H9 (cell line): Measurements from ENCODE around the gene FLVCR2. TPM values are rescaled to one million over a fixed set of nuclear protein-coding genes. Genes with fewer than 3 reads are reported as not detected.

Experiments
- DNase-seq: peaks from one replicate; pipeline ENCODE4 v3.0.0-alpha.2; 2017
- H2AFZ ChIP-seq: one replicate; pipeline ENCODE4 v1.6.1; 2013; ENCODE audit warnings: mild to moderate bottlenecking, low read length, control low read depth, moderate library complexity
- H2AK5ac ChIP-seq: 2 replicates; pipeline ENCODE4 v1.6.1; 2013; ENCODE audit warnings: low read length, control low read depth, mixed read lengths; ENCODE audit not compliant: insufficient read length
- H2BK120ac ChIP-seq: one replicate; pipeline ENCODE4 v1.6.1; 2013; ENCODE audit warnings: low read depth, mild to moderate bottlenecking, low read length, control low read depth, inconsistent platforms; ENCODE audit not compliant: poor library complexity, severe bottlenecking
- H2BK12ac ChIP-seq: 2 replicates; pipeline ENCODE4 v1.6.1; 2013; ENCODE audit warnings: low read length, control low read depth, mixed read lengths, low read depth; ENCODE audit not compliant: insufficient read length
- H2BK15ac ChIP-seq: 2 replicates; pipeline ENCODE4 v1.6.1; 2013; ENCODE audit warnings: low read depth, low read length, control low read depth
- H2BK20ac ChIP-seq: one replicate; pipeline ENCODE4 v1.6.1; 2013; ENCODE audit warnings: low read depth, mild to moderate bottlenecking, low read length, control low read depth, inconsistent platforms; ENCODE audit not compliant: poor library complexity, severe bottlenecking
- H2BK5ac ChIP-seq: 2 replicates; pipeline ENCODE4 v1.6.1; 2013; ENCODE audit warnings: low read length, control low read depth, mixed read lengths; ENCODE audit not compliant: insufficient read length
- H3K14ac ChIP-seq: 2 replicates; pipeline ENCODE4 v1.6.1; 2013; ENCODE audit warnings: low read length, control low read depth; ENCODE audit not compliant: insufficient read depth
- H3K18ac ChIP-seq: 2 replicates; pipeline ENCODE4 v1.6.1; 2013; ENCODE audit warnings: low read depth, mild to moderate bottlenecking, mixed read lengths, low read length, control low read depth; ENCODE audit not compliant: insufficient read length
- H3K23ac ChIP-seq: 2 replicates; pipeline ENCODE4 v1.6.1; 2013; ENCODE audit warnings: low read length, control low read depth, mixed read lengths, low read depth; ENCODE audit not compliant: insufficient read length
- H3K23me2 ChIP-seq: 2 replicates; pipeline ENCODE4 v1.6.1; 2013; ENCODE audit warnings: low read depth, mild to moderate bottlenecking, mixed read lengths, low read length, control low read depth; ENCODE audit not compliant: insufficient read length, poor library complexity, severe bottlenecking
- H3K27ac ChIP-seq: 2 replicates; pipeline ENCODE4 v1.5.1; 2013; ENCODE audit warnings: low read length, control low read depth, mixed read lengths, low read depth; ENCODE audit not compliant: insufficient read length
- H3K27me3 ChIP-seq: 2 replicates; pipeline ENCODE4 v1.6.1; 2013; ENCODE audit warnings: low read length, control low read depth, inconsistent platforms; ENCODE audit not compliant: insufficient read depth
- H3K4ac ChIP-seq: 2 replicates; pipeline ENCODE4 v1.6.1; 2013; ENCODE audit warnings: low read depth, mild to moderate bottlenecking, control low read depth, inconsistent platforms, low read length, moderate library complexity
- H3K4me1 ChIP-seq: 2 replicates; pipeline ENCODE4 v1.6.1; 2013; ENCODE audit warnings: low read length, control low read depth, inconsistent platforms; ENCODE audit not compliant: insufficient read depth
- H3K4me2 ChIP-seq: 2 replicates; pipeline ENCODE4 v1.6.1; 2013; ENCODE audit warnings: low read length, control low read depth, mixed read lengths; ENCODE audit not compliant: insufficient read length, insufficient read depth
- H3K56ac ChIP-seq: 2 replicates; pipeline ENCODE4 v1.6.1; 2013; ENCODE audit warnings: low read depth, mild to moderate bottlenecking, mixed read lengths, low read length, control low read depth; ENCODE audit not compliant: insufficient read length
- H3K79me1 ChIP-seq: 2 replicates; pipeline ENCODE4 v1.6.1; 2013; ENCODE audit warnings: low read depth, mild to moderate bottlenecking, moderate library complexity, low read length, control low read depth, inconsistent platforms; ENCODE audit not compliant: insufficient read depth, poor library complexity, severe bottlenecking
- H3K79me2 ChIP-seq: 2 replicates; pipeline ENCODE4 v1.6.1; 2013; ENCODE audit warnings: low read length, control low read depth, inconsistent platforms; ENCODE audit not compliant: insufficient read depth
- H3K9ac ChIP-seq: 2 replicates; pipeline ENCODE4 v1.6.1; 2013; ENCODE audit warnings: low read length, control low read depth, mixed read lengths; ENCODE audit not compliant: insufficient read length; ENCODE audit errors: extremely low read depth
- H3K9me3 ChIP-seq: one replicate; pipeline ENCODE4 v1.6.1; 2013; ENCODE audit warnings: low read depth, low read length, inconsistent platforms; ENCODE audit not compliant: control insufficient read depth
- H3T11ph ChIP-seq: one replicate; pipeline ENCODE4 v1.6.1; 2013; ENCODE audit warnings: mild to moderate bottlenecking, low read length, control low read depth, inconsistent platforms
- H4K20me1 ChIP-seq: one replicate; pipeline ENCODE4 v1.6.1; 2013; ENCODE audit not compliant: control insufficient read depth, insufficient read length, insufficient read depth
- H4K5ac ChIP-seq: 2 replicates; pipeline ENCODE4 v1.6.1; 2013; ENCODE audit warnings: low read depth, mild to moderate bottlenecking, mixed read lengths, low read length, control low read depth; ENCODE audit not compliant: insufficient read length
- H4K8ac ChIP-seq: replicated peaks from 2 replicates; pipeline ENCODE4 v1.6.1; 2013; ENCODE audit warnings: low read length, control low read depth, mixed read lengths, low read depth; ENCODE audit not compliant: insufficient read length
- H4K91ac ChIP-seq: 2 replicates; pipeline ENCODE4 v1.6.1; 2013; ENCODE audit warnings: low read depth, mild to moderate bottlenecking, moderate library complexity, mixed read lengths, low read length, control low read depth; ENCODE audit not compliant: insufficient read length
- H3K27ac Mint-ChIP-seq, 3 experiments: 2 replicates in 2 of 3; 3 replicates in 1 of 3; pipeline ENCODE4 v1.8.0; 2020 to 2021; ENCODE audit warnings: mixed read lengths in 3 of 3, mild to moderate bottlenecking in 1 of 3, moderate library complexity in 1 of 3
- H3K27me3 Mint-ChIP-seq: 2 replicates; pipeline ENCODE4 v1.8.0; 2021; ENCODE audit warnings: low read depth, mild to moderate bottlenecking, moderate library complexity, mixed read lengths
- H3K36me3 Mint-ChIP-seq, 3 experiments: 2 replicates in 2 of 3; 3 replicates in 1 of 3; pipeline ENCODE4 v1.8.0; 2020 to 2021; ENCODE audit warnings: low read depth in 3 of 3, mixed read lengths in 3 of 3; ENCODE audit not compliant: insufficient read depth in 1 of 3
- H3K4me1 Mint-ChIP-seq, 2 experiments: 2 replicates each; pipeline ENCODE4 v1.8.0; 2020; ENCODE audit warnings: mixed read lengths in 2 of 2
- H3K4me3 Mint-ChIP-seq, 2 experiments: 2 replicates in 1 of 2; 3 replicates in 1 of 2; pipeline ENCODE4 v1.8.0; 2020 to 2021; ENCODE audit warnings: mild to moderate bottlenecking in 2 of 2, mixed read lengths in 2 of 2, moderate library complexity in 1 of 2
- H3K9me3 Mint-ChIP-seq, 2 experiments: 2 replicates in 1 of 2; 3 replicates in 1 of 2; pipeline ENCODE4 v1.8.0; 2020; ENCODE audit warnings: mild to moderate bottlenecking in 2 of 2, mixed read lengths in 2 of 2, moderate library complexity in 1 of 2
- WGBS: extraction: QIAGEN DNeasy Blood & Tissue Kit; methylation state at CpG from one replicate; pipeline ENCODE4 v1.1.7; 2013; ENCODE audit warnings: missing lambda C conversion rate, low lambda C conversion rate, mixed read lengths; ENCODE audit not compliant: insufficient read length; ENCODE audit errors: extremely low coverage; 5-methylcytosine and 5-hydroxymethylcytosine counted together
- total RNA-seq: library from RNA; stranded (reverse); gene quantifications from 2 replicates; pipeline ENCODE4 v1.2.1, GENCODE V29; 2021
- TF ChIP-seq, protein P1 (sequence below): fragments of 200-600 bp; sonication (generic); conservative IDR thresholded peaks from 3 replicates; pipeline ENCODE4 v1.8.0; 2021; ENCODE audit warnings: antibody characterized with exemption, mild to moderate bottlenecking

The FLVCR2 gene
- total RNA-seq, 1 experiment from 2014 or later, result 7.1 TPM

DNA sequence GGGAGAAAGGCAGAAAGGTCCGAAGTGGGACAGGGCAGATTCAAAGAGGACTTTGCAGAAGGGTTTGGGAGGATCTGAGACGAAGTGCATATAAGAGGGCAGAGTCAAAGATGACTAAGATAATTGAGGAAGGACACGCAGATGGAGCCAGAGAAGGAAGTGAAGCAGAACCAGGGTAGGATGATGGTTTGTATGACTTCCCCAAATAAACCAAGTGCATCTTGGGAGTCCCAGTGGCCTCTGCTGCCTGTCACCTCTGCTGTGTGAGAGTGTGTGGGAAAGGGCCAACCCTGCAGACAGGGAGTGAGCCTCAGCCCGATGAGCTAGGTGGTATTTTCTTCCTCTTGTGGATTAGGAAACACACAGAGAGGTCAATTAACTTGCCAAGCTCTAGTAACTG, 36.8 kb downstream of the FLVCR2 start:
- no peak for DNase-seq
- no peak overlapping the region for H2BK15ac ChIP-seq
- H2BK12ac ChIP-seq, result no peak overlapping the region
- no peak overlapping the region for H4K8ac ChIP-seq
- no peak overlapping the region for H4K91ac ChIP-seq
- no peaks in the 10 kb centered on the region for H3K79me1 ChIP-seq
- no peaks in the 10 kb centered on the region for H3K4me1 ChIP-seq
- no peaks in the 10 kb centered on the region for H3K79me2 ChIP-seq
- Mint-ChIP-seq H3K36me3 (no peaks in the 10 kb centered on the region; a peak in 2 of 7 replicates), H3K9me3 (peaks cover 0 to 4% of the 10 kb centered on the region in 2 experiments; a peak in 3 of 5 replicates), H3K4me3 (no peak overlapping the region), H3K27ac (no peak overlapping the region), H3K4me1 (0 out of 4 replicates have a peak, but pooled peaks cover 0 to 2% of the 10 kb centered on the region in 2 experiments), H3K27me3 (peaks cover 3% of the 10 kb centered on the region)
- no peak overlapping the region for H3K9ac ChIP-seq
- H2AK5ac ChIP-seq, result no peak overlapping the region
- no peaks in the 10 kb centered on the region for H3K23me2 ChIP-seq
- H3K4ac ChIP-seq, result no peak overlapping the region
- H2AFZ ChIP-seq, result no peak overlapping the region
- no peak overlapping the region for H3K56ac ChIP-seq
- no peak overlapping the region for H2BK20ac ChIP-seq
- TF ChIP-seq, protein P1, sequence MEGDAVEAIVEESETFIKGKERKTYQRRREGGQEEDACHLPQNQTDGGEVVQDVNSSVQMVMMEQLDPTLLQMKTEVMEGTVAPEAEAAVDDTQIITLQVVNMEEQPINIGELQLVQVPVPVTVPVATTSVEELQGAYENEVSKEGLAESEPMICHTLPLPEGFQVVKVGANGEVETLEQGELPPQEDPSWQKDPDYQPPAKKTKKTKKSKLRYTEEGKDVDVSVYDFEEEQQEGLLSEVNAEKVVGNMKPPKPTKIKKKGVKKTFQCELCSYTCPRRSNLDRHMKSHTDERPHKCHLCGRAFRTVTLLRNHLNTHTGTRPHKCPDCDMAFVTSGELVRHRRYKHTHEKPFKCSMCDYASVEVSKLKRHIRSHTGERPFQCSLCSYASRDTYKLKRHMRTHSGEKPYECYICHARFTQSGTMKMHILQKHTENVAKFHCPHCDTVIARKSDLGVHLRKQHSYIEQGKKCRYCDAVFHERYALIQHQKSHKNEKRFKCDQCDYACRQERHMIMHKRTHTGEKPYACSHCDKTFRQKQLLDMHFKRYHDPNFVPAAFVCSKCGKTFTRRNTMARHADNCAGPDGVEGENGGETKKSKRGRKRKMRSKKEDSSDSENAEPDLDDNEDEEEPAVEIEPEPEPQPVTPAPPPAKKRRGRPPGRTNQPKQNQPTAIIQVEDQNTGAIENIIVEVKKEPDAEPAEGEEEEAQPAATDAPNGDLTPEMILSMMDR, result no peak
- no peak overlapping the region for H3K14ac ChIP-seq
- H3K27me3 ChIP-seq, result no peaks in the 10 kb centered on the region
- no peak overlapping the region for H3K23ac ChIP-seq
- H3K9me3 ChIP-seq, result no peaks in the 10 kb centered on the region
- no peak overlapping the region for H2BK5ac ChIP-seq
- no CpG with 5 or more reads among the region's 4 CpGs for WGBS
- no peaks in the 10 kb centered on the region for H4K20me1 ChIP-seq
- no peak overlapping the region for H3K18ac ChIP-seq
- H3K4me2 ChIP-seq, result no peak overlapping the region
- no peak overlapping the region for H3K27ac ChIP-seq
- no peak overlapping the region for H4K5ac ChIP-seq
- no peak overlapping the region for H2BK120ac ChIP-seq
- no peak overlapping the region for H3T11ph ChIP-seq
